HG03159 (cell line): ENCODE data around the gene STK4.
"Not testable (repeated sequence)": the region's sequence is repeated elsewhere in the genome, so short reads cannot be mapped to it uniquely, and the experiment has no call there.

ENCODE experiments used
- ATAC-seq: cut with Tn5 transposase; IDR thresholded peaks from one replicate; pipeline ENCODE4 v1.9.1; 2021; ENCODE audit warnings: mild to moderate bottlenecking, moderate library complexity; ENCODE audit not compliant: unreplicated experiment

The STK4 gene

DNA sequence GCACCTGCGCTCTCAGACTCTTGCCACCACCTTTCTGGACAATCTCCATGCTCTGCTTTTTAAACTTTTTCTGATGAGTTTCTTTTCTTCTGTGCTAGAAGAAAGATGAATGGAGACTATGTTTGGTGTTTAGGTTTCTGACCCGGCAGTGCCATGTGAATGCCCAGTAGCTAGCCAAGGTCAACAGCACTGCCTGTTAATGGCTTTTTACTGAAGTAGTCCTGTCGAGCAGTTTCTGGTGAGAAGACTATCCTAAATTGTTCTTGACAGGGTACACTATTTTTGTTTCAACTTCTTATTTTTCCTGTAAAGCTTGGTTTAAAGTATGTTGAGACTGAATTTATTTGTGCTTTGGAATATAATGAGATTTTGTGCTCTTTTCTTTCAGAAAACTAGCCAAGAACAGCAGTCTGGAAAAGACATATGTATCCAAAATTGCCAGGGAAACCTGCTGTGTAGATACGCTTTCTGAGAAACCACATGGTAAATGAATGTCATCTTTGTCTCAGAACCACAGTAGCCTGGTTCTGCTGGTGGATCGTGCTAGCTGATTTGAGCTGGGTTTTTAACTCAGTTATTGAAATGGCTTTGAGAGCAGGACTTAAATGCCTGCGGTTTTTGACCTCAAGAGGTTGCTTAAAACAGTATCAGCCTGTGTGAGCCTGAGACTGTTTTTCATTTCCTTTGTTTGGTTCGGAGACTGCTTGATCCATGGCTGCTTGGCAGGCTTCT is 86.6 kb downstream of the STK4 start:
- ATAC-seq: no peak

DNA sequence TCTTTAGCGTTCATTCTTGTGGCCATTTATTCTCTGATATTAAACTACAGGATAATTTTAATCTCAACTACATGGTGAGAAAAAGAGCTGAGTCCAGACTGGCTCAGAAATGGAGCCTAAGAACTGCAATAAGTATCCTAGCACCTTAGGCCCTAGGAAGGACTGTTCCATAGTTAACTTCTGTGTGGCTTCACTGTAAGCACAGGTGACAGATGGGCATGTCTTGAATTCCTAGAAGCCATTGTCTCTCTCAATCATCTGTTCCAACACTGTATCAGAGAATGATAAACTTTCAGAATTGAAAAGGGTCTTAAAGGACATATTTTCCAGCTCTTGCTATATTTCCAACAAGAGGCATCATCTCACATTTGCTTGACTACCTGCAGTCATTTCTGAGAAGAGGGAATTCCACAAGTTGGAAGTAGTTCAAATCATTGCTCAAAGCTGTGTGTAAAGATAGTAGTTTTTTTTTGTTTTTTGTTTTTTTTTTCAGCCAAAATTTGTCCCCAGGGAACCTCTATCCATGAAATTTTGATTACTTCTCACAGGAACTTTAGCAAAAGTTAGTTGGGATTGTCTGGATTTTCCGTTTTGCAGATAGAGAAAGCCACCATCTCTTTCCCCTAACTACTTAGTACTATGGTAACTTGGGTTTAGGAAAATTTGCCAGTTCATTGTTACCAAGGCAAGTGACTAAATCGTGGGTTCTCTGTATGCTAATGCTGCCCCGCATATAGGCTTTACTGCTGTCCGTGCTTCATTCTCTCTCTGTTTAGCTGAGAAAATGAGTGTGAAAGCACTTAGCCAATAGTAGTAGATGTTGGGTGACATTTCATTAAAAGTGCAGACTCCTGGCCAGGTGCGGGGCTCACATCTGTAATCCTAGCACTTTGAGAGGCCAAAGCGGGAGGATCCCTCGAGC is 87.4 kb downstream of the STK4 start:
- ATAC-seq: no peak

DNA sequence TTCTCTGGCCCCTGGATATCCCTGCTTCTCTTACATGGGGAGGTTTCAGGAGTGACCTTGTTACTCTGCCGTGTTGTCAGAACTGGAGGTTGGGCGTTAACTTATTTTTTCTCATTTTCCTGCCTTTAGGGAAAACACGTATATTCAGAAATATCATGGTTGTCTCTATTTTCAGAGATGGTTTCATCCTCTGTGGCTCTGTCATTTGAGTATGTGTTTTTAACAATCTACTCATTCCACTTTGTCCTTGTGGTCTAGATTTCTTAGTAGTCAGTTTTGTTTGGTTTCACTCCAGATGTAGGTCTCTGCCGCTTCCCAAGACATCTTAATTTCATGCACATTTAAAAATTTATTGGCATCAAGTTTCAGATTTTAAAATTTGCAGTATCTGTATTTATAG is 88.7 kb downstream of the STK4 start:
- ATAC-seq: no peak

DNA sequence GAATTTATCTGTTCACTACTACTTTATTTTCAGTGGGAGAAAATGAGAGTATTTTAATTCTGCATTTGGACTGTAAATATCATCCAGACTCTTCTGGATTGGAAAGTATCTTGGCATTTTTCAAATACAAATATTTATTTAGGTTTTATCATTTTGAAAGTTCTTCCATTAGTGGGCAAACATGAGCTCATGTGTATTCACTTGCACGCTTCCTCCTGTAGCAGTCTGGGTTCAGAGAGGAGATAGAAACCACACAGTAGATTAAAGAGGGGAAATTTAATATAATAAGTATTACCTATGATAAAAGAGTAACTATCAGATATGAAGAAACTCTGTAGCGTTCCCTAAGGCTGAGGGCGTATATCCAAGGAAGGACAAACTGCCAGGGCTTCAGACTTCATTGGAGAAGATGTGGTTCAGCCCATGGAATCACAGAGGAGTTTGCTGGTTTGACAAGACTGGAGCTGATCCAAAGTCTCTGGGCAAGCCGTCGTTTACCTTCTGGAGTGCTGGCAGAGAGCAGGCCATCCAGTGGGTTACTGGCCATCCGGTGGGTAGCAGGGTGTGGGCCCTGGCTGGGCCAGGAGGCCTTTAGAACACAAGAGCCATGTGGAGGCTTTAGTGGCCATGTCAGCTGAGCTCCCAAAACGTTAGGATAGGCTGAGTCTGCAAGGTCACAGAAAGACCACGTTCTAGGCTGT is 90.3 kb downstream of the STK4 start:
- no peak for ATAC-seq

DNA sequence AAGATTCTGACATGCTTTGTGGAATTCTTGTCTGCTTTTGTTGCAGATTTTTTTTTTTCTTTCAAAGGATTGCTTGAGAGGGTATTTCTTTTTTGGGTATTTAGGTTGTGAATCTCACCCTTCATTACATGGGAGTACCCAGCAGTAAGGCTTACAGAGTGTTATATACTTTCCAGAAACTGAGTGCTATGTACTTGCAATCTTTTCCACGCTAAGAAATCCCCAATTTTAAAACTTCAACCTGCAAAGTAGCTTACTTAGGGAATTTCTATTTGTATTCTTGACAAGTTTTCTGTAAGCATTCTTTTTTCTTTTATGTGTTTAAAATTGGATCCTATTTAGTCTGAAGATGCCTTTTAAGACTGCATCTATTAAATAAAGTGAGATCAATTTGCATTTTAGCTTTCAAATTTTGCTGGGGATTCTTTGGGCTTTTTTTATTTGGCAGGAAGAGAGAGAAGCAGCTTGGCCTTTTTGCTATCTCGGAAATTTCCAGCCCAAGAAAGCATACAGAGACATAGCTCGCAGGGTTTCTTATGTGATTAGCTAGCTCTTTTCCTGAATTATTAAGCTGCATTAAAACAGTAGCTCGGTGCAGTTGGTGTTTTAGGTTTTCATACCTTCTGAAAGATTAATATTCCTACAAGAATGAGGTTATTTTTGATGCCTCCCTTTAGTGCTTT is 92.0 kb downstream of the STK4 start:
- no peak for ATAC-seq

DNA sequence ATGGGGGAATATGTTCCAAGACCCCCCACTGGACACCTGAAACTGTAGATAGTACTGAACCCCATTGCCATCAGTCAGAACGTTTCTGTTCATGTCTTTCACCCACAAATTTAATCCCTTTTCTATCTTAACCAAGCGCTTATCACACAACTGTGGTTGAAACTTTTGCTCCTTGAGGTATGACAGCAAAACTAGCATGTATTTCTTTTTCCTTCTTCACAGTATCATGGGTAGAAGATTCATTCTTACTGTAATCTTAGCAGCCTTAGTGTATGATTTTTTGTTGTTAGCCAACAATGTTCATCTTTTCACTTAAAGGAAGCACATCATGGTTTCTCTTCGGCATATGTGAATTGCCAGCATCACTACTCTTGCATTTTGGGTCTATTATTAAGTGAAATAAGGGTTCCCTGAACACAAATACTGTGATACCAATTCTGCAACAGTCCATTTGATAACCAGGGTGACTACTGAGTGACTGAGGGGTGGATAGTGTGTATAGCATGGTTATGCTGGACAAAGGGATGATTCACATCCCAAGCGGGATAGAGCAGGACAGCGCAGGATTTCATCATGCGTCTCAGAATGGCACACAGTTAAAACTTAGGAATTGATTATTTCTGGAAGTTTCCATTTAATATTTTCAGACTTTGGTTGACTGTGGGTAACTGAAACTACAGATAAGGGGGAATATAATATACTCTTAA is 92.9 kb downstream of the STK4 start:
- no peak for ATAC-seq

DNA sequence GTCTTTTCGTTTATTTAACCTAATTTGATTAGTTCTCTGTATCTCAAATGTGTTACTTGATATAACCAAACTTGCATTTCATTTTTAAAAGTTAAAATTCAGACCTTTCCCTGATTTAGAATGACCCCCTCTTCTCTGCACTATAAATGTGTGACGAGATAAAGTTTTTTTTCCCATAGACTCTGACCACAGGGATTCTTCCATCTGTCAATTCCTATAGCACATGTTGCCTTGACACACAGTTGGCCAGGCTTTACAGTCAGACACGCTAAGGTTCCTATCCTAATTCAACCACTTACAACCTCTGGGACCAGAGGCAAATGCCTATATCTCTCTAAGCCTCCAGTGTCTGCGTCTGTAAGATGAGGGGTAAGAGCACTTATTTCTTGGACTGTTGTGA is 94.0 kb downstream of the STK4 start:
- no peak for ATAC-seq

DNA sequence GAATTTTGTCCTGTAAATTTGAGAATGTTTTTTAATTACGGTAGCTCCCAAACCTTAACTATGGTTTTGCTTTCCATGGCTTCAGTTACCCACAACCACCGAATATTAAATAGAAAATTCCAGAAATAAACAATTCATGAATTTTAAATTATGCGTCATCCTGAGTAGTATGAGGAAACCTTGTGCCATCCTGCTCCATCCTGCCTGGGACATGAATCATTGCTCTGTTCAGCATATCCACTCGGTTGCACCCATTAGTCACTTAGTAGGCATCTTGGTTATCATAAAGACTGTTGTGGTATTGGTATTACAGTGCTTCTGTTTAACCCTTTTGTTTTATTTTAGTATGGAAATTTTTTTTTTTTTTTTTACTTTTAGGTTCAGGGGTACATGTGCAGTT is 94.9 kb downstream of the STK4 start:
- no peak for ATAC-seq

DNA sequence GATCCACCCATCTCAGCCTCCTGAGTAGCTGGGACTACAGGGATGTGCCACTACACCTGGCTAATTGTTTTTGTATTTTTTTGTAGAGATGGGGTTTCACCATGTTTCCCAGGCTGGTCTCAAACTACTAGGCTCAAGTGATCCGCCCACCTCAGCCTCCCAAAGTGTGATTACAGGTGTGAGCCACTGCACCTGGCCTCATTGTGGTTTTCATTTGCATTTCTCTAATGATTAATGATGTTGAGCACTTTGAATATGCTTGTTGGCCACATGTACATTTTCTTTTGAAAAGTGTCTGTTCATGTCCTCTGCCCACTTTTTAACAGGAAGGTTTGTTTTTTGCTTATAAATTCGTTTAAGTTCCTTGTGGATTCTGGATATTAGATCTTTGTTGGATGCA is 96.8 kb downstream of the STK4 start:
- not testable (repeated sequence) for ATAC-seq

DNA sequence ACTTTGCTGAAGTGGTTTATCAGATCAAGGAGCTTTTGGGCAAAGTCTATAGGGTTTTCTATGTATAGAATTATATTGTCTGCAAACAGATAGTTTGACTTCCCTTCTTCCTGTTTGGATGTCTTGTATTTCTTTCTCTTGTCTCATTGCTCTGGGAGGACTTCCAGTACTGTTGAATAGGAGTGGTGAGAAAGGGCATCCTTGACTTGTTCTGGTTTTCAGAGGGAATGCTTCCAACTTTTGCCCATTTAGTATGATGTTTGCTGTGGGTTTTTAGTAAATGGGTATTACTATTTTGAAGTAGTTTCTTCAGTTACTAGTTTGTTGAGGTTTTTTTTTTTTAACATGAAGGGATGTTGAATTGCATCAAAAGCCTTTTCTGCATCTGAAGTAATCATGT is 98.5 kb downstream of the STK4 start:
- ATAC-seq: no peak

DNA sequence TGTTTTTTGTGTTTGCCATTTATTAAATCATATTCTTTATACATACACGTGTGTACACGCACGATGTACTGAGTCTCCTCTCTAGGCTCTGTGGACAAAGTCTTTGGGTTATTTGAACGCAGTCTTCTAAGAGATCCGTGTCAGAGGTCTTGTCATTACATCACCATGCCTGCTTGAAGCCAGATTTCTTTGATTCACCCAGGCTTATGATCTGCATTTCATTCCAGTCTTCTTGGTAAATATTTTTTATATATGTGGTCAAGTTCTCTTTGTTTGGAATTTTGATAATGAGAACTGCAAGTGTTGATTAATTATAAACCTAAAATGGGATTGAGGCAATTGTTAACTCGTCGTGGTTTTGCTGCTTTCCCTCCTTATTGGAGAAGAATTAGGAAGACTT is 100.1 kb downstream of the STK4 start:
- no peak for ATAC-seq

DNA sequence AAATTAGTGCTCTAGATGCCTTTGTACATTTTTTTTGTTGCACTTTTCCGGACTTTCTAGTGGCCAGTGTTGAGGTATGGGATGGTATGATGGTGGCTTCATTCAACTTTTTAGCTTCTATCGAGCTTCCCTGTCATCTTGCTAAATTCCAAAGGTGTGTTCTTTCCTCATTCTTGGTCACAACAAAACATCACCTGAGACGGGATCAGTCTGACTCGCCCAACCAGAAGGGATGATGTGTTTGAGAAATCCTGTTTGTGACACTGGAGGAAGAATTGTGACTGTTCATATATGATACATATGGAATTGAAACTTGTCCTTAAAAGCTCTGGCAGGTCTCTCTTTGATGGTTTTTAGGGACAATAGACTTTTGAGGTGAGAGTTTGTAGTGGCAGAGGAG is 100.8 kb downstream of the STK4 start:
- no peak for ATAC-seq

DNA sequence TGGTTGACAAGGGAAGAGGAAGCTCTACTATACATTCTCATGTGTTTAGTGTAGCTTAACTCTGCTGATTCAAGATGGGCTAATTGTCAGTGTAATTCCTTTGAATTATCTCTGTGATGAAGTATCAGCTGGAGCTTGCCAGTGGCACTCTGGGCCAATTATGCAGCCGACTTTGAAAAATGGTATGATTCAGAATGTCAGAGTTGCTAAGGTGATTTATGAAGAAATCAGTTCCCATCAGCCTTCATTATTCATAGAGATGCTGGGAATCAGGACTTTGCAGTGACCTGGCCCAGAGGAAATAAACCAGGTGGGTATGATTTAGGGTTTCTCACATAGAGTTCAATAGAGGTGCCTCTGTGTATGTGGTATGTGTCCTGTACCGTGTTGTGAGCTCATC is 101.2 kb downstream of the STK4 start:
- no peak for ATAC-seq

DNA sequence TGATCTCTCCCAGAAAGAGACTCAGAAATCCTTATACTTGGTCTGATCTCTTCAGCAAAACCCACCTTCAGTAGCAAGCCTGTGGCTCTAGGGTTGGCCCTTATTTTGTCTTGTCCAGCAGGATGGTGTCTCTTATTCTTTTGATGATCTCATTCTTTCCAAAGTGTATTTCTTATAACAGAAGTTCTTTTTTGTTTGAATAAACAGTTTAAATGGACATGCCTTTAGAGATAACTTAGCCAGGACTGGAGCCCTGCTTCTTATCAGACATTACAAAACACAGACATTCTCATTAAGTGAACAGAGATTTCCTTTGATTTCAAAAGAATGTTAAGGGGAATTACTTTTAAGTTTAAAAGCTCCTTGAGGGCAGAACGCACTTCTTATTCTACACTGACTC is 102.9 kb downstream of the STK4 start:
- no peak for ATAC-seq

DNA sequence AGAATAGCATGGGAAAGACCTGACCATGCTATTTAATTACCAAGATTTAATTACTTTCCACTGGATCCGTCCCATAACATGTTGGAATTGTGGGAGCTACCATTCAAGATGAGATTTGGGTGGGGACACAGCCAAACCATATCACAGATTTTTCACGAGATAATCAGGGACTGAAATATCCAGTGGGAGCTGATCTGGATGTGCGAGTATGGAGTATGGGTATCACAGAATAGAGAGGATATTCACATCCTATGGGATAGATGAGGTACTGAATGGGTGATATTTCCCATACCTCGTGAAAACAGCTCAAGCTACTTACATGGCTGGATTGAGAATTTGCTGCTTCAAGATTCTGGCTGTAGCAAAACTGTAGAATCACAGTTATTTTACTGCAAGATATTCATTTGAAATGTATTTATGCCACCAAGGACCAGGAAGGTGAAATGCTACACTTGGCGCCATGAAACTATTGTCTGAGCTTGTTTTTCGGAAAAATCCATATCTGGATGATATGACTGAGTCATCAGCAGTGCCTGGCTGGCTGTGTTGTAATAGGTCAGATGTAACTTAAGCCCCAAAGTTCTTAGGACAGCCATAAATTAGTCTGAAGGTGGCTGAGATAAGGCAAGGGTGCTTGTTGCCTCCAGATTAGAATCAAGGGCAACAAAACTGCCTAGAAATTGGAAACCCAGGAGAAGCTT is 104.8 kb downstream of the STK4 start:
- ATAC-seq: no peak

DNA sequence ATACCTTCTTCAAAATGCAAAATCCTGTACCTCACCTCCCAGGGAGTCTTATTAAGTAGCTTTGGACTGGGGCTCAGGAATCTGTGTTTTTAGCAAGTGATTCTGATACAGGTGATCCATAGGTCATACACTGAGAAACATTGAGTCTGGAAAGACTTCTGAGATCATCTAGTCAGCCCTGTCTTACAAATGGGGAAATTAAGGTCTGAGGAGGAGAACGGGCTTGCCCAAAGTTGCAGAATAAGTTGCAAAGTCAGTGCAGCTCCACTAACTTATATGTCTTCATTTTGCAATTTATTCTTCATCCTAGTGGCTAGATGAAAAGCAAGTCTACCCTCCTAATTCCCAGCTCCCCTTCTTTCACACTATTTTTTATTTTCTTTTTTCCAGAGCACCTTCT is 105.8 kb downstream of the STK4 start:
- ATAC-seq: no peak

DNA sequence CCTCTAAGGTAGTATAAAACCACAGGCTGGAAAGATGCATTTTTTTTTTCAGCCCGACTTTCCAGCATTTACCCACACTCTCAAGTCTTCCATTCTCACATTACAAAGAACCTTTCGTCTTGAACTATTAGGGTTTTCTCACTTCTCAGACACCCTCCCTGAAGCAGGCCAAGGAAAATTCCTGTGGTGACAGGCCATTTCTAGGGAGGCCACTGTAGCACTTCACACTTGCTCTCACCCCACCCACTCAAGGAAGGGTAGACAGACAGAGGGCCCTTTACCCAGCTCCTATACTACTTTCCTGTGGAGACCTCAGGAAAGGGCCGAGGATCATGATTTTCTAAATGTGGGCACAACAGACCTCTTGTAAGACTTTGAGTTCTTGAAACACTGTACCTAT is 106.9 kb downstream of the STK4 start:
- ATAC-seq: no peak

DNA sequence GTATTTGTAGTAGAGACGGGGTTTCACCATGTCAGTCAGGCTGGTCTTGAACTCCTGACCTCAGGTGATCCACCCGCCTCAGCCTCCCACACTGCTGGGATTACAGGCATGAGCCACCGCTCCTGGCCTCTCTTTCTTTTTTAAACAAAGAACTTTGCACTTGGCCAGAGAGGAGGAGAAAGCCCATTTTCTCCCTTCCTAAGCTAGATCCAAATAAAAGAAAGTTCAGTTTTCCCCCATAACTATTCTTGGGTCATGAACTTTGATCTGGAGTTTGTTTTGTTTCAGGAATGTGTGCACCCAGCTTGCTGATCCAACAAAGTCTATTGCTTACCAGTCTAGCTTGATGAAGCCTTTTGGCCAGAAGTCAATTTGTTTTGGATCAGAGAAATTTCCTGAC is 111.2 kb downstream of the STK4 start:
- ATAC-seq: no peak

DNA sequence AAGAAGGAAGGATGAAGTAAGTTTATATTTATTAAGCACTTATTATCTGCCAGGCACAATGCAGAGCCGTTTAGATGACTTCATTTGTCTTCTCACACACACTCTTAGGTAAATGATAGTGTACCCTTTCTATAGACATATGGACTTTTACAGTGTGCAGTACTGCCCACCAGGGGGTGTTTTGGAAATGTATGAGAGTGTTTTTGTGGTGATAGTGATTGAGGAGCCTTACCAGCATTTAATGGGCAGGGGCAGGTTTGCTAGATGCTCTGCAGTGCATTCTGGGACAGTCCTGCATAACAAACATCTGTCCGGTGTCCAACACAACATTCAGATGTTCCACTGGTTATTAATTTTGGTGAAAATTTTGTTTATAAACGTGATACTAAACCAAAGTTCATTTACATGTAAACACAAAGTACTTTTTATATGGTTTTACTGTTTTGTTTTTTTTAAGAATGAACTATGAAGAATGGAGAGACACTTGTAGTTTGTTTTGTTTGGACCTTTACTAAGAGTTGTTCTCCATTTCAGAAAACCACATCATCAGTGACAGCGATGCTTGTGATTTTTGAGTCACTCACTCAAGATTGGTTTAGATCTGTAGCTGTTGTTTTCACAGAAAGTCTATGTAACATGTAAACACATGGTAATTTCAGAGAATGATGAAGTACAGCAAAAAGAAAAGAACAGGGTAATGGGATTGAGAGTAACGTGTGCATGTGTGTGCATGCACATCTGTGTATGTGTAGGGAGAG is 114.7 kb downstream of the STK4 start:
- ATAC-seq: no peak
